ENCODE measurements around the gene RPP25.

The RPP25 gene

DNA sequence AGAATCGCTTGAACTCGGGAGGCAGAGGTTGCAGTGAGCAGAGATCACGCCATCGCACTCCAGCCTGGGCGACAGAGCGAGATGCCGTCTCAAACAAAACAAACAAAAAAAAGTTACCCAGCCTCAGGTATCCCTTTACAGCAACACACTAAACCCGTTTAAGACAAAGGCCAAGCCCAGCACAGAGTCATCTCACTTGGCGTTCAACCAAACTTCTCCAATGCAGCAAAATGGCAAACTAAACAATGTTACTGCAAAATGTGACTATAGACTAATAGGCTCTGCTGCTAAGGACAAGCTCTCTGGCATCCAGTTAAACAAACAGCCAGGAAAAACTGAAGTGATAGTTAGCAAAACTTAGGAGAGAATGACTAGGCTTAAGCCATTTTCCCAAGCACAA, 43.5 kb downstream of the RPP25 start:
- no peak for DNase-seq

DNA sequence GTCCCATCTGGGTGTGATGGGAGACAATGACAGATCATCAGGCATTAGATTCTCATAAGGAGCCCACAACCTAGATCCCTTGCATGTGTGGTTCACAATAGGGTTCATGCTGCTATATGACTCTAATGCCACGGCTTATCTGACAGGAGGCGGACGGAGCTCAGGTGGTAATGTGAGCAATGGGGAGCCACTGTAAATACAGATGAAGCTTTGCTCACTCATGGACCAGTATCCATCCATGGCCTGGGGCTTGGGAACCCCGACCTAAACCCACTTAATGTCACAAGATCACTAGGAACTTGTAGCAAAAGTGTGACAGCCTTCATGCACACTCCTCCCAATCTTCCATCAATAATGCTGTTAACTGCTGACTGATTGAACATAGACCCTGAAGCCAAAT, 47.9 kb downstream of the RPP25 start:
- no peak for DNase-seq

DNA sequence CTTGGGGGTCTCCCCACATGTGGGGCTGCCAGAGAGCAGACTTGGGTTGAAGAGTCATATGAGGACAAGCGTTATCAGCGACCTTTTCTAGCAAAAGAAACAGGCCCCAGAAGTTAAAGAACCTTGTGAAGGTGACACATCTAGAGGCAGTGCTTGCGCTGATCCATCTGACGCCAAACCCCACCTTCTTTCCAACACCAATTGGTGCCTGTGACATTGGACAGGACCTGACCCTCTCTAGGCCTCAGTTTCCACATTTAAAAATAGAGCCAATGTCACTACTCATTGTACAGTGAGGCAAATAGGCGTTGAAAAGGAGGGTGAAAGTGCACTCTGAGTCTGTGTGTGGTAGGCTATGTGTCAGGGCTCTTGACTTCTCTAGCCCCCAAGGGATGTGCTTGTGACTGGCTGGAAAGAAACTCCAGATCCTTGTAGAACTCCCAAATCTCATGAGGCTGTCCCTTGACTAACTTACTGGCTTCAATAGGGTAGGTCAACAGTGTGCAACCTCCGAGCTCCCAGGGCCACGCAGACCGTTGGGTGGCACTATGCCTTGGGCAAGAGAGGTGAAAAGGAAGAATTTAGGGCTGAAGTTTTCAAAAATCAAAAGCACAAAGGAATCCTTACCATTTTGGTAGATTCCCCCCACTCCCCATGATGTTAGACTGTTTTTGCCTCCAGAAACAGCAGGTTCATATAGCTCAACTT, 49.3 kb downstream of the RPP25 start:
- DNase-seq: no peak

DNA sequence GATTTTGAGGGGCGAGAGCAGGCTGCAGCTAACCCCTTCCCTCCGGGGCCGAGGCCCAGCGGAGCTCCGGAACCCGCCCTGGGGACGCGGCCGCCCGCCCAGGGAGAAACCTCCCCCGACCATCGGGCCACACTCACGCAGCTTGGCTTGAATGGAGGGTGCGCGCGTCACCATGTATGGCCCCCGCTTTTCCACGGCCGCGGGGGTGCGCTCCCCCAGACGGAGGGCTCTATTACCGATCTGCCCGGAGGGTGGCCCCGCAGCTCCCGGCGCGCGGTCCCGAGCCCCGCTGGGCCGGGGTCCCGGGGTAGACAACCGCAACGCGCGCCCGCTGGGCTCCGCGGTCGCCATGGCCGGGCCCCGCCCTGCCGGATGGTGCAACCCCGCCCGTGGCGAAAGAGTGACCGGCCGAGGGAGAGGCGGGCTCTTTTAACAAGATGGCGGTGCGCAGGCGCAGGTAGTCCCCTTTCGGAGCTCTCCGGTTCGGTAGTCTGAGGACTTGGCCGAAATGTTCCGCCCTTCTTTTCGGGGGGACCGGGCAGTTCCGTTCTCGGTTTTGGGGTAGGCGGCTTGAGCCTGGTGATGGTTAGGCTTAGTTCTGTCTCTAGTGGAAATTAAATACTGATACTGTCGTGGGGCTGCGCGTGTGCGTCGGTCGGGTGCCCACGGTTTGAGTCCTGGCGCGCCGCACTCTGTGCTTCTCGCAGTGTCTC, 50.0 kb downstream of the RPP25 start, which contains the start of gene FAM219B:
TSS of gene FAM219B (minus strand) at position 402 of the 713 bp plus-strand sequence. CDS start at position 351, 51 bp downstream.
- DNase-seq: peak; percentile 77

DNA sequence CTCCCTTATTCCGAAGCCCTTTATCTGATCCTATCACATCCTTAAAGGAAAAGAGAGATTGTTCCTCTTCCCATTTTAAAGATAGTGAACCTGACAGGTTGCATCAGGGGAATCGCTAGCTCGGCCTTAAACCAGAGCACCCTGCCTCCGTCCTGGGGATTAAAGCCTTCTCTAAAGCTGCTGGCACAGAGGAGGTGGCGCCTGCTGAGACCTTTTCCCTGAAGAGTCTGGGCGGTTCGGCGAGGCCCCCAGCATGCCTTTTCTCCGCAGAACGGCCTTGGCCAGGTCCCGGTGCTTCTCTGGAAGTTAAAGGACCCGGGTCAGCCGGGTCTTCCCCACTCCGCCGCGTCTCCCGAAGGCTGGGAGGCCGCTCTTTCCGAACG, 50.5 kb downstream of the RPP25 start:
- DNase-seq: peak; percentile 27
